GM23248 (cell line): Measurements from ENCODE around the gene ZBTB16. TPM values are rescaled to one million over a fixed set of nuclear protein-coding genes. Genes with fewer than 3 reads are reported as not detected.

ENCODE experiments used
- DNase-seq: peaks from one replicate; pipeline ENCODE4 v3.0.0-alpha.2; 2015
- H2AFZ ChIP-seq: fragments of 200-600 bp; sonication (generic); 2 replicates; pipeline ENCODE4 v1.6.1; 2016; ENCODE audit warnings: antibody characterized with exemption
- H3F3A ChIP-seq: fragments of 200-600 bp; sonication (generic); 2 replicates; pipeline ENCODE4 v1.6.1; 2016; ENCODE audit warnings: mild to moderate bottlenecking, antibody characterized with exemption, mixed run types; ENCODE audit not compliant: insufficient read depth
- H3K27ac ChIP-seq: fragments of 200-600 bp; sonication (generic); 2 replicates; pipeline ENCODE4 v1.5.1; 2016; ENCODE audit warnings: mild to moderate bottlenecking
- H3K27me3 ChIP-seq: fragments of 200-600 bp; sonication (generic); replicated peaks from 2 replicates; pipeline ENCODE4 v1.6.1; 2016; ENCODE audit warnings: mild to moderate bottlenecking; ENCODE audit not compliant: insufficient read depth
- H3K36me3 ChIP-seq: fragments of 200-600 bp; sonication (generic); 2 replicates; pipeline ENCODE4 v1.6.1; 2016; ENCODE audit warnings: low read depth, mild to moderate bottlenecking
- H3K4me1 ChIP-seq: fragments of 200-600 bp; sonication (generic); 2 replicates; pipeline ENCODE4 v1.6.1; 2016; ENCODE audit warnings: mild to moderate bottlenecking; ENCODE audit not compliant: insufficient read depth
- H3K4me2 ChIP-seq: fragments of 200-600 bp; sonication (generic); one replicate; pipeline ENCODE4 v1.6.1; 2016; ENCODE audit warnings: mild to moderate bottlenecking; ENCODE audit not compliant: unreplicated experiment
- H3K4me3 ChIP-seq: fragments of 200-600 bp; sonication (generic); 2 replicates; pipeline ENCODE4 v1.5.1; 2016; ENCODE audit warnings: mild to moderate bottlenecking
- H3K79me2 ChIP-seq: fragments of 200-600 bp; sonication (generic); 2 replicates; pipeline ENCODE4 v1.6.1; 2016; ENCODE audit warnings: mild to moderate bottlenecking; ENCODE audit not compliant: insufficient read depth
- H3K9ac ChIP-seq: fragments of 200-600 bp; sonication (generic); 2 replicates; pipeline ENCODE4 v1.6.1; 2016; ENCODE audit warnings: mild to moderate bottlenecking
- H3K9me2 ChIP-seq: fragments of 200-600 bp; sonication (generic); 2 replicates; pipeline ENCODE4 v1.6.1; 2016; ENCODE audit warnings: mixed run types, mild to moderate bottlenecking, moderate library complexity; ENCODE audit not compliant: insufficient read depth
- H3K9me3 ChIP-seq: fragments of 200-600 bp; sonication (generic); one replicate; pipeline ENCODE4 v1.6.1; 2017; ENCODE audit warnings: low read depth
- H4K20me1 ChIP-seq: fragments of 200-600 bp; sonication (generic); 2 replicates; pipeline ENCODE4 v1.6.0; 2016; ENCODE audit not compliant: insufficient read depth
- EZH2 ChIP-seq: fragments of 200-600 bp; sonication (generic); IDR thresholded peaks from 2 replicates; pipeline ENCODE4 v1.6.1; 2018; ENCODE audit warnings: antibody characterized with exemption, mild to moderate bottlenecking; ENCODE audit not compliant: insufficient read depth, poor library complexity, severe bottlenecking
- EZH2phosphoT487 ChIP-seq: fragments of 200-600 bp; sonication (generic); IDR thresholded peaks from 2 replicates; pipeline ENCODE4 v1.6.1; 2018; ENCODE audit warnings: antibody characterized with exemption, moderate library complexity, mild to moderate bottlenecking, low read depth; ENCODE audit not compliant: insufficient read depth
- WGBS, 2 experiments: methylation state at CpG; one replicate each; pipeline ENCODE4 v1.1.6; 2015 to 2017; ENCODE audit warnings: low lambda C conversion rate in 2 of 2, low coverage in 1 of 2; ENCODE audit errors: missing lambda C conversion rate in 2 of 2; 5-methylcytosine and 5-hydroxymethylcytosine counted together
- in situ Hi-C: fragments of 300-500 bp; cut with MboI; formaldehyde crosslinking; loops from 2 replicates; pipeline ENCODE4 v1.15.0; 2020
- polyA plus RNA-seq: library from polyadenylated mRNA; unstranded; fragments of >200 nt; fragmentation: Nextera tagmentation; extraction: Ambion mirVana; gene quantifications from 2 replicates; pipeline ENCODE4 v1.2.1, GENCODE V29; 2016
- total RNA-seq: library from RNA; depleted of rRNA; stranded (reverse); fragments of >200 nt; shearing (Covaris generic); gene quantifications from 2 replicates; pipeline ENCODE4 v1.2.3, GENCODE V29; 2014

Gene ZBTB16
- total and polyA plus RNA-seq, 2 experiments from 2014 or later: not detected

GRCh38 chr11:114062272-114062671 is 2.8 kb downstream of the ZBTB16 start:
- Histone ChIP-seq H3K4me2 (no peak overlapping the region), H4K20me1 (no peaks in the 10 kb centered on the region), H3K9me2 (no peaks in the 10 kb centered on the region), H3K9ac (no peak overlapping the region), H3K36me3 (no peaks in the 10 kb centered on the region), H3F3A (no peaks in the 10 kb centered on the region), H3K4me1 (no peaks in the 10 kb centered on the region), H3K79me2 (no peaks in the 10 kb centered on the region), H3K9me3 (no peaks in the 10 kb centered on the region), H3K27ac (no peak overlapping the region), H3K4me3 (no peak overlapping the region), H2AFZ (no peak overlapping the region), H3K27me3 (peaks cover 37% of the 10 kb centered on the region)
- WGBS, 2 experiments: 93% methylated on average over 9 of the region's 9 CpGs
- TF ChIP-seq EZH2phosphoT487 (no peak), EZH2 (no peak)
- no peak for DNase-seq
- in situ Hi-C loops: no loop called here

- H3K9me3 ChIP-seq: no peaks in the 10 kb centered on the region
- no peak overlapping the region for H3K4me2 ChIP-seq
- no peak for DNase-seq
- H3K27me3 ChIP-seq: peaks cover 27% of the 10 kb centered on the region
- H3K79me2 ChIP-seq: no peaks in the 10 kb centered on the region
- TF ChIP-seq EZH2phosphoT487: no peak
- TF ChIP-seq EZH2: no peak
- no peak overlapping the region for H3K4me3 ChIP-seq
- in situ Hi-C loops: no loop called here
- H3K27ac ChIP-seq: no peak overlapping the region
- no peaks in the 10 kb centered on the region for H3K36me3 ChIP-seq
- no peak overlapping the region for H2AFZ ChIP-seq
- WGBS, 2 experiments: 90 to 91% methylated on average over 26 of the region's 26 CpGs
- no peak overlapping the region for H3K9ac ChIP-seq
- H4K20me1 ChIP-seq: no peaks in the 10 kb centered on the region
- no peaks in the 10 kb centered on the region for H3K9me2 ChIP-seq
- H3F3A ChIP-seq: no peaks in the 10 kb centered on the region
- H3K4me1 ChIP-seq: no peaks in the 10 kb centered on the region
These were observed 3.8 kb downstream of the ZBTB16 start for GRCh38 chr11:114063149-114063828.

GRCh38 chr11:114063829-114064201 is 4.3 kb downstream of the ZBTB16 start:
- WGBS, 2 experiments: 82 to 85% methylated on average over 8 of the region's 8 CpGs
- in situ Hi-C loops: no loop called here
- Histone ChIP-seq H3K27ac (no peak overlapping the region), H3K4me1 (no peaks in the 10 kb centered on the region), H4K20me1 (no peaks in the 10 kb centered on the region), H3K9me2 (no peaks in the 10 kb centered on the region), H3F3A (no peaks in the 10 kb centered on the region), H3K9me3 (no peaks in the 10 kb centered on the region), H3K36me3 (no peaks in the 10 kb centered on the region), H3K4me2 (no peak overlapping the region), H3K27me3 (peaks cover 22% of the 10 kb centered on the region), H3K79me2 (no peaks in the 10 kb centered on the region), H2AFZ (no peak overlapping the region), H3K4me3 (no peak overlapping the region), H3K9ac (no peak overlapping the region)
- no peak for DNase-seq
- TF ChIP-seq EZH2 (no peak), EZH2phosphoT487 (no peak)

- DNase-seq: no peak
- no peak overlapping the region for H3K9ac ChIP-seq
- no peaks in the 10 kb centered on the region for H3K4me1 ChIP-seq
- in situ Hi-C loops: no loop called here
- H3K36me3 ChIP-seq: no peaks in the 10 kb centered on the region
- H3K4me3 ChIP-seq: no peak overlapping the region
- H3K4me2 ChIP-seq: no peak overlapping the region
- H3K79me2 ChIP-seq: no peaks in the 10 kb centered on the region
- 86 to 90% methylated on average over 14 of the region's 14 CpGs for whole genome bisulfite sequencing, 2 experiments
- no peak overlapping the region for H2AFZ ChIP-seq
- H3K9me2 ChIP-seq: no peaks in the 10 kb centered on the region
- TF ChIP-seq EZH2 (no peak), EZH2phosphoT487 (no peak)
- H4K20me1 ChIP-seq: no peaks in the 10 kb centered on the region
- no peaks in the 10 kb centered on the region for H3F3A ChIP-seq
- H3K27me3 ChIP-seq: peaks cover 18% of the 10 kb centered on the region
- H3K9me3 ChIP-seq: no peaks in the 10 kb centered on the region
- no peak overlapping the region for H3K27ac ChIP-seq
These were observed 4.7 kb downstream of the ZBTB16 start for GRCh38 chr11:114064216-114064615.
